Upper lobe of left lung (tissue), 4 donors: Measurements from ENCODE around the gene RARB.

Source experiments
- EP300 ChIP-seq, 4 donors: sonication (generic); formaldehyde crosslinking; IDR thresholded peaks; one replicate each; pipeline ENCODE4 v1.5.1; 2017; ENCODE audit warnings: antibody characterized with exemption in 4 of 4, control low read depth in 2 of 4
- POLR2A ChIP-seq, 4 donors: fragments of 450-650 bp; IDR thresholded peaks; one replicate each; pipeline ENCODE4 v1.5.1; 2016 to 2017; ENCODE audit warnings: antibody characterized with exemption in 4 of 4, mild to moderate bottlenecking in 2 of 4
- POLR2AphosphoS5 ChIP-seq, 2 donors: sonication (generic); formaldehyde crosslinking; IDR thresholded peaks; one replicate each; pipeline ENCODE4 v1.5.1; 2017; ENCODE audit warnings: antibody characterized with exemption in 2 of 2
- TF ChIP-seq, protein P1 (sequence below), 6 experiments: fragments of 450-650 bp in 4 of 6; fragments of 200-600 bp in 2 of 6; sonication (generic) in 2 of 6; IDR thresholded peaks; one replicate each; pipeline ENCODE4 v1.5.1; 2016 to 2019; ENCODE audit warnings: antibody characterized with exemption in 6 of 6

GRCh38 chr3:25424614-25425013 lies 3.4 kb upstream of the RARB start:
- TF ChIP-seq, protein P1, sequence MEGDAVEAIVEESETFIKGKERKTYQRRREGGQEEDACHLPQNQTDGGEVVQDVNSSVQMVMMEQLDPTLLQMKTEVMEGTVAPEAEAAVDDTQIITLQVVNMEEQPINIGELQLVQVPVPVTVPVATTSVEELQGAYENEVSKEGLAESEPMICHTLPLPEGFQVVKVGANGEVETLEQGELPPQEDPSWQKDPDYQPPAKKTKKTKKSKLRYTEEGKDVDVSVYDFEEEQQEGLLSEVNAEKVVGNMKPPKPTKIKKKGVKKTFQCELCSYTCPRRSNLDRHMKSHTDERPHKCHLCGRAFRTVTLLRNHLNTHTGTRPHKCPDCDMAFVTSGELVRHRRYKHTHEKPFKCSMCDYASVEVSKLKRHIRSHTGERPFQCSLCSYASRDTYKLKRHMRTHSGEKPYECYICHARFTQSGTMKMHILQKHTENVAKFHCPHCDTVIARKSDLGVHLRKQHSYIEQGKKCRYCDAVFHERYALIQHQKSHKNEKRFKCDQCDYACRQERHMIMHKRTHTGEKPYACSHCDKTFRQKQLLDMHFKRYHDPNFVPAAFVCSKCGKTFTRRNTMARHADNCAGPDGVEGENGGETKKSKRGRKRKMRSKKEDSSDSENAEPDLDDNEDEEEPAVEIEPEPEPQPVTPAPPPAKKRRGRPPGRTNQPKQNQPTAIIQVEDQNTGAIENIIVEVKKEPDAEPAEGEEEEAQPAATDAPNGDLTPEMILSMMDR (IDR thresholded peaks at IDR 0.05) = no peak
- TF ChIP-seq POLR2AphosphoS5 (IDR thresholded peaks at IDR 0.05) = no peak
- TF ChIP-seq POLR2A (IDR thresholded peaks at IDR 0.05) = no peak
- TF ChIP-seq EP300 (IDR thresholded peaks at IDR 0.05) = no peak
